Lung (tissue), 12 donors: Measurements from ENCODE around the gene SLC22A23. TPM values are rescaled to one million over a fixed set of nuclear protein-coding genes. Genes with fewer than 3 reads are reported as not detected.

Experiments used
- ATAC-seq: fragments of 200-7000 bp; cut with Tn5 transposase; one replicate; pipeline ENCODE4 v1.9.1; 2020; ENCODE audit warnings: moderate number of reproducible peaks; ENCODE audit not compliant: insufficient read depth, low FRiP score
- DNase-seq, 3 donors: peaks; one replicate each; pipeline ENCODE4 v3.0.0-alpha.2; 2013 to 2017
- H3K27ac ChIP-seq, 2 donors: one replicate each; pipeline ENCODE4 v1.5.1; 2013; ENCODE audit warnings: mild to moderate bottlenecking in 2 of 2, moderate library complexity in 2 of 2, control low read depth in 1 of 2, inconsistent platforms in 1 of 2, low read depth in 1 of 2, low read length in 1 of 2
- H3K27me3 ChIP-seq, 3 donors: one replicate each; pipeline ENCODE4 v1.5.1; 2013; ENCODE audit warnings: low read length in 2 of 3; ENCODE audit not compliant: control insufficient read depth in 3 of 3, insufficient read depth in 3 of 3
- H3K36me3 ChIP-seq, 4 donors: one replicate each; pipeline ENCODE4 v1.5.1; 2013; ENCODE audit warnings: low read length in 4 of 4, mild to moderate bottlenecking in 1 of 4, moderate library complexity in 1 of 4; ENCODE audit not compliant: control insufficient read depth in 4 of 4, insufficient read depth in 4 of 4
- H3K4me1 ChIP-seq, 5 donors: one replicate each; pipeline ENCODE4 v1.5.1; 2013; ENCODE audit warnings: low read length in 5 of 5, mild to moderate bottlenecking in 2 of 5, moderate library complexity in 1 of 5; ENCODE audit not compliant: control insufficient read depth in 5 of 5, insufficient read depth in 5 of 5
- H3K4me3 ChIP-seq: one replicate; pipeline ENCODE4 v1.5.1; 2013; ENCODE audit warnings: mild to moderate bottlenecking, control low read depth, moderate library complexity
- H3K9ac ChIP-seq, 2 donors: one replicate each; pipeline ENCODE4 v1.5.1; 2013; ENCODE audit warnings: low read length in 2 of 2, control low read depth in 1 of 2; ENCODE audit not compliant: insufficient read depth in 1 of 2
- H3K9me3 ChIP-seq, 4 donors: one replicate each; pipeline ENCODE4 v1.5.1; 2013; ENCODE audit warnings: low read length in 3 of 4, mild to moderate bottlenecking in 1 of 4, moderate library complexity in 1 of 4; ENCODE audit not compliant: control insufficient read depth in 4 of 4, insufficient read depth in 3 of 4
- CTCF ChIP-seq: IDR thresholded peaks from 2 replicates; pipeline ENCODE4 v1.5.1; 2012; ENCODE audit warnings: mild to moderate bottlenecking; ENCODE audit errors: control extremely low read depth, extremely low read depth
- whole genome bisulfite sequencing, 2 donors: extraction: QIAGEN DNeasy Blood & Tissue Kit; methylation state at CpG; one replicate each; pipeline ENCODE4 v1.1.7; 2013; 5-methylcytosine and 5-hydroxymethylcytosine counted together
- polyA plus RNA-seq, 2 donors: library from polyadenylated mRNA; stranded (reverse); fragments of 200-250 nt; gene quantifications; one replicate each; pipeline ENCODE4 v1.2.1, GENCODE V29; 2013
- total RNA-seq, 2 donors: library from RNA; depleted of rRNA in 1 of 2; stranded (reverse); fragments of >200 nt in 1 of 2; gene quantifications; one replicate each; pipeline ENCODE4 v1.2.1, GENCODE V29; 2014 to 2021
- donor health status: control.
- donor health status: control.
- donor health status: Bipolar disorder and iron deficiency.
- donor health status: healthy.
- donor health status: DM: yes; HTN: yes; CAD: no.

Gene SLC22A23
- total and polyA plus RNA-seq, 4 donors: 6.6 to 45.6 (median 24.1) TPM

GRCh38 chr6:3468585-3468984 is 11.7 kb upstream of the SLC22A23 start:
- Histone ChIP-seq H3K27ac (no peak overlapping the region), H3K36me3 (no peaks in the 10 kb centered on the region), H3K9me3 (no peaks in the 10 kb centered on the region), H3K27me3 (no peaks in the 10 kb centered on the region), H3K4me3 (no peak overlapping the region), H3K9ac (no peak overlapping the region), H3K4me1 (peaks cover 0 to 3% (median 0%) of the 10 kb centered on the region in 5 donors)
- ATAC-seq (no peak), DNase-seq (no peak)
- WGBS, 2 donors: 82 to 94% methylated on average over 9 of the region's 9 CpGs
- no peak for TF ChIP-seq CTCF

- no peak for TF ChIP-seq CTCF
- Histone ChIP-seq H3K27ac (no peak overlapping the region), H3K27me3 (no peaks in the 10 kb centered on the region), H3K9ac (no peak overlapping the region), H3K36me3 (no peaks in the 10 kb centered on the region), H3K4me1 (peaks cover 0 to 3% (median 0%) of the 10 kb centered on the region in 5 donors), H3K4me3 (no peak overlapping the region), H3K9me3 (no peaks in the 10 kb centered on the region)
- ATAC-seq: no peak
- no peak for DNase-seq
- 100% methylated on average over 1 of the region's 1 CpG for WGBS, 2 donors
Measured at GRCh38 chr6:3467996-3468395, 11.1 kb upstream of the SLC22A23 start.

GRCh38 chr6:3466488-3467219 is 9.8 kb upstream of the SLC22A23 start:
- WGBS, 2 donors: 94 to 96% methylated on average over 6 of the region's 6 CpGs
- Histone ChIP-seq H3K4me3 (no peak overlapping the region), H3K9ac (no peak overlapping the region), H3K36me3 (no peaks in the 10 kb centered on the region), H3K27me3 (no peaks in the 10 kb centered on the region), H3K27ac (no peak overlapping the region), H3K9me3 (no peaks in the 10 kb centered on the region), H3K4me1 (no peaks in the 10 kb centered on the region)
- DNase-seq (no peak), ATAC-seq (no peak)
- no peak for TF ChIP-seq CTCF
